Tracheal epithelial cell (primary cell): ENCODE data around the gene CFAP91. TPM values are rescaled to one million over a fixed set of nuclear protein-coding genes. Genes with fewer than 3 reads are reported as not detected.

ENCODE experiments used
- total RNA-seq: library from RNA; depleted of rRNA; stranded (reverse); fragments of >200 nt; gene quantifications from 2 replicates; pipeline ENCODE4 v1.2.1, GENCODE V29; 2014

Gene CFAP91
- total RNA-seq: 0.48 TPM in 1 of 2 replicates, not detected in the other

GRCh38 chr3:119702530-119703527 is at the start of gene CFAP91:
TSS of gene CFAP91 (plus strand) at chr3:119703022. CDS start at chr3:119703099, 77 bp downstream.

GRCh38 chr3:119660474-119661440 is 42.1 kb upstream of the CFAP91 start, which contains the start of gene POPDC2:
TSS of gene POPDC2 (minus strand) at chr3:119660589. CDS start at chr3:119660423, 166 bp downstream.

GRCh38 chr3:119676771-119677640 is 25.8 kb upstream of the CFAP91 start, which contains the start of gene COX17:
TSS of gene COX17 (minus strand) at chr3:119677406. CDS start at chr3:119677310, 96 bp downstream.

Other genes with a start within 250 kb of the CFAP91 start
- gene TMEM39A, start 239.4 kb upstream of the CFAP91 start, total RNA-seq: 21.1 and 29.6 TPM in 2 replicates
- 18.1 and 19.2 TPM in 2 replicates for gene POGLUT1, start 234.1 kb upstream of the CFAP91 start, total RNA-seq
- gene TIMMDC1, start 204.5 kb upstream of the CFAP91 start, total RNA-seq: 45.5 and 57.3 TPM in 2 replicates
- under 0.01 TPM in 1 of 2 replicates, not detected in the other for gene CD80, start 143.4 kb upstream of the CFAP91 start, total RNA-seq
- 1.1 and 1.7 TPM in 2 replicates for gene ADPRH, start 123.5 kb upstream of the CFAP91 start, total RNA-seq
- under 0.01 and 0.96 TPM in 2 replicates for gene PLA1A, start 105.1 kb upstream of the CFAP91 start, total RNA-seq
- gene POPDC2, start 42.4 kb upstream of the CFAP91 start, total RNA-seq: not detected in 2 replicates
- 11.3 and 13.3 TPM in 2 replicates for gene COX17, start 25.6 kb upstream of the CFAP91 start, total RNA-seq
- gene NR1I2, start 79.1 kb downstream of the CFAP91 start, total RNA-seq: not detected in 2 replicates